Renal pelvis (tissue), 12 donors: ENCODE data around the gene SPTBN4. TPM values are rescaled to one million over a fixed set of nuclear protein-coding genes. Genes with fewer than 3 reads are reported as not detected.
"Not testable (repeated sequence)": the region's sequence is repeated elsewhere in the genome, so short reads cannot be mapped to it uniquely, and the experiment has no call there.

Experiments
- DNase-seq: peaks from one replicate; pipeline ENCODE4 v3.0.0-alpha.2; 2013
- long read RNA-seq, 16 experiments: transcript quantifications; one replicate each; lab custom pipeline, GENCODE V29; 2026
- polyA plus RNA-seq, 3 donors: library from polyadenylated mRNA; unstranded; fragments of 120-200 nt; gene quantifications; one replicate each; pipeline ENCODE4 v1.2.1, GENCODE V29; 2013; ENCODE audit not compliant: insufficient read length in 3 of 3

The SPTBN4 gene
- 1 to 10 TPM; 1.4 to 2.0 (median 1.8) TPM for polyA plus RNA-seq
- long read RNA-seq, donor 1, result 0 reads
- long read RNA-seq, donor 2, result 0 reads
- long read RNA-seq, donor 3, result 0 reads
- long read RNA-seq, donor 4, result 0 reads
- long read RNA-seq, donor 5, result 0 reads
- long read RNA-seq, donor 6, result 0 reads
- long read RNA-seq, donor 7, result 0 reads
- long read RNA-seq, donor 8, result 0 reads
- long read RNA-seq, donor 9, partial matches to known transcripts, result 0 of 1 reads
- long read RNA-seq, donor 9, other reads (novel, unspliced or antisense), result 0 of 1 reads
- long read RNA-seq, donor 10, result 0 reads
- long read RNA-seq, donor 11, result 0 reads
- long read RNA-seq, donor 12, result 0 reads
- long read RNA-seq, donor 13, result 0 reads
- long read RNA-seq, donor 14, result 0 reads
- long read RNA-seq, donor 15, result 0 reads
- long read RNA-seq, donor 16, result 0 reads

DNA sequence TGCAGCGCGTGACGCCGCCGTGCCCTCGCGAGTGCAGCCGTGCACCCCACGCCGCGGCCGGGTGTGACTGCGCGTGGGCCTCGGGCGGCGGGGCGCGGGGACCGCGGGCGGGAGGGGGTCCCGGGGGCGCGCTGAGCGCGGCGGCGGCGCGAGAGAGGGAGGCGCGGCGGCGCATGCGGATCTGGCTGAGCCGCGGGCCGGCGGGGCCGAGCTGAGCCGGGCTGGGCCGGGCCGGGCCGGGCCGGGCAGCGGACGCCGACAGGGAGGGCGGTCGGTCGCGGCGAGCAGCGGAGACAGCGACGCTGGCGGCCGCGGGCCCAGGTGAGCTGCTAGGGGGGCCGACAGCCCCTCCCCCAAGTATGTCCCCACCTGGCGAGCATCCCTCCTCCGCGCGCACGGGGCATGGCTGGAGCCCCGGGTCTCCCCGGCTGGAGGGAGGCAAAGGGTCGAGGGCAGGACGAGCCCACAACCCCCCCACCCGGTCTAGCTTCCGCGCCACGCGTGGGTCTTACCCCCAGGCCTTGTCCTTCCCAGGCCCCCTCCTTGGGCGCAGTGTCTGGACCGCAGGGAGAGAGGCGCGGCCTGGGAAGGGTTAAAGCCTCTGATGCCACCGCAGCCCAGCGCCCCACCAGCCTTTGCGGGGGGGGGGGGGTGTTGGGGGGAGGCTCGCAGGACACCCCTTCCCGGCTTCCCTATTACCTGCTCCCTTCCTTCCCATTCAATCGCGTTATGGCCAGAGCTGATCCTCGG, at the start of gene SPTBN4:
Gene SPTBN4 (plus strand): TSS at position 17 of the 750 bp plus-strand sequence. CDS start 5,621 bp downstream, outside the sequence.
- no peak for DNase-seq

DNA sequence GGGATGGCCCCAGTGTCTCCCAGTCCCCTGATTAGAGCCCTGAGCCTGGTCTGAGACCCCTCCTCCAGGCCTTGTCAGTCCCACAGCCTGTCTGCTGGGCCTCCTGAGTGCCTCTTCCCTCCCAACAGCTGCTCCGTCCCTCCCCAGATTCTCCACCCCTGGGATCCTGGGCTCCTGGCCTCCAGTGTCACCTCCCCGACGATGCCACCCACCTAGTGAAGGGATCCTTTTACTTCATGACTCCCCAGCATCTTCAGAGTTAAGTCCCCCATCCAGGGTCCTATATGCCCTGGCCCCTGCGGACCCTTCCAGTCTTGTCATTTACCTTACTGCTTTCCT, 49.2 kb upstream of the SPTBN4 start:
- no peak for DNase-seq

DNA sequence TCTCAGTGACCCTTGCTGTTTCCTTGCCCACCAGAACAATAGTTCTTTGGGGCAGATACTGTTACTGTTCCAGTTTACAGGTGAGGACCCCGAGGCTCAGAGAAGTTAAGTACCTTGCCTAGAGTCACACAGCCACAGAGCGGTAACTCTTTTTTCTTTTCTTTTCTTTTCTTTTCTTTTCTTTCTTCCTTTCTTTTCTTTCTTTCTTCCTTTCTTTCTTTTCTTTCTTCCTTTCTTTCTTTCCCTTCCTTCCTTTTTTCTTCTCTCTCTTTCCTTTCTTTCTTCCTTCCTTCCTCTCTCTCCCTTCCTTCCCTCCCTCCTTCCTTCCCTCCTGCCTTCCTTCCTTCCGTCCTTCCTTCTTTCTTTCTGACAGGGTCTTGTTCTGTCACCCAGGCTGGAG, 48.8 kb upstream of the SPTBN4 start:
- DNase-seq, result no peak

DNA sequence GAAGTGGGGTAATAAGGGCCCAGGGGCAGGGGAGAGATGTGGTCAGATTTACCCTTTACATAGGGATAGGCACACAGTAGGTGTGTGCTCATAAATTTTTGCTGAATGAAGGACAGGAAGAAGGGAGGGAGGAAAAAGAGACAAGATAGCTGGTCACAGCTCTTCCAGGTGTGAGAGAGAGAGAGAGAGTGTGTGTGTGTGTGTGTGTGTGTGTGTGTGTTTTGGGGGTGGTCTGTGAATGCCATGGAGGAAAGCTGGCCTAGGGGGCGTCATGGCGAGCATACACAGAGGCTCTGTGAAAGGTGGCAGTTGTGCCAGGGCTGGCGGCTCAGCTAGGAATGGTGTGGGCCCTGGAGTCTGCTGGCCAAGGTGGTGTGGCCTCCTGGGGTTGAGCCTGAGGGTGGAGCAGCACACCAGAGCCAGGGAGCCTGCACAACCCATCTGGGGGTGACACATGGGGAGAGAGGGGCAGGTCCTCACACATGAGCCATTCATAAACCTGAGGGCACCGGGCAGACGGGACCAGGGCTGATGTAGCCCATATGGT, 47.7 kb upstream of the SPTBN4 start:
- no peak for DNase-seq

DNA sequence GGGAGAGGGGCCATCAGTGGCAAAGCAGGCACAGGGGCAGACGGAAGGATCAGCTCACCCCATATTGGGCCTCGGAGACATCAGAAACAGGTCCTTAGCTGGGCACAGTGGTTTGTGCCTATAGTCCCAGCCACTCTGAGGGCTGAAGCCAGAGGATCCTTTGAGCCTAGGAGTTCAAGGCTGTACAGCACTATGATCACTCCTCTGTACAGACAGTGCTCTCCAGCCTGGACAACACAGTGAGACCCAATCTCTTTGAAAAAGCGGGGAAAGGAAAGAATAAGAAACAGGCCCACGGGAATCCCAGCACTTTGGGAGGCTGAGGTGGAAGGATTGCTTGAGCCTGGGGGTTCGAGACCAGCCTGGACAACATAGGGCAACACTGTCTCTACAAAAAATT, 47.0 kb upstream of the SPTBN4 start:
- no peak for DNase-seq

- no peak for DNase-seq
Measured at GRCh38 chr19:40420451-40420765, 46.4 kb upstream of the SPTBN4 start.

DNA sequence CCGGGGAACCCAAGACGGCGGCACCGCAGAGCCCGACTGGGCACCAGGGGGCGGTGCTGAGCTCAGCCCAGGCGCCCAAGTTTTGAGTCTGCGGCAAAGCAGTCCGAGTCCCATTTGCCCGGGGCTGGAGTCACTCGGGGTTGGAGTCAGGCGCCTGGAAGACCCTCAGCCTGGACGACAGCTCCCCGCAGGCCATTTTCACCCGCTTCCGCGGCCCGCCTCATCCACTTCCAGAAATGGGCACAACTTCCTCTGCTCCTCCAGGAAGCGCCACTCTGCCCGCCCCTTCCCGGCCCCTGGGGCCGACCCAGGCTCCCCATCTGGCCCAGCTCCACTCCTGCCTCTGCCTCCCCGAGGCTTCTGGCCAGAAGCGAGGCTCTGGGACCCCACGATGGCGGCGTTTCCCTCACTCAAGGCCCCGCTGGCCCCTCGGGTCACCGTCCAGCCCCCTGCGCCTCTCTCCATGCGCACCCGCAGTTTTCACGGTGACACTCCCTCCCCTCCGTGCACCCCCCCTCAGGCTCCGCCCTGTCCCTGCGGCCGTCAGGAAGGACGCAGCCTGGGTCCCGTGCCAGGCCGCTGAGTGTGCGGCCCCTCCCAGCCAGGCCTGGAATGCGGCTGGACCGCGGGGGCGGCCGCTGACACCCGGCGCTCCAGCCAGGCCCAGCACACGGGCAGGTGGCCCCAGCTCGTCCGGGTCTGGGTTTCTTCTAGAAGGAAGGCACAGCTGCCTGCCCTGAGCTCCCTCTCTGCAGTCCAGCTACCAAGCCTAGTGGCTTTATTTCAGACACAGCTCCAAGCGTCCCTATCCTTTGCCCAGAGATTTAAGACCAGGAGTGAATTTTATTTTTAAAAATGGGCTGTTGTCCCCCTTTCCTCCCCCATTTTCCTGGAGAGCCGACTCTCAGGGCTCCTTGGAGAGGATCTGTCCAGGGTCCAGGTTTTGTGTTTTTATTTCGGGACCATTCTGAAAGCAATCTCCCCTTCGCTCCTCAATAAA, 45.7 kb upstream of the SPTBN4 start:
- DNase-seq, result peak; percentile 91

GRCh38 chr19:40421993-40422747, 44.6 kb upstream of the SPTBN4 start:
- DNase-seq, result no peak

DNA sequence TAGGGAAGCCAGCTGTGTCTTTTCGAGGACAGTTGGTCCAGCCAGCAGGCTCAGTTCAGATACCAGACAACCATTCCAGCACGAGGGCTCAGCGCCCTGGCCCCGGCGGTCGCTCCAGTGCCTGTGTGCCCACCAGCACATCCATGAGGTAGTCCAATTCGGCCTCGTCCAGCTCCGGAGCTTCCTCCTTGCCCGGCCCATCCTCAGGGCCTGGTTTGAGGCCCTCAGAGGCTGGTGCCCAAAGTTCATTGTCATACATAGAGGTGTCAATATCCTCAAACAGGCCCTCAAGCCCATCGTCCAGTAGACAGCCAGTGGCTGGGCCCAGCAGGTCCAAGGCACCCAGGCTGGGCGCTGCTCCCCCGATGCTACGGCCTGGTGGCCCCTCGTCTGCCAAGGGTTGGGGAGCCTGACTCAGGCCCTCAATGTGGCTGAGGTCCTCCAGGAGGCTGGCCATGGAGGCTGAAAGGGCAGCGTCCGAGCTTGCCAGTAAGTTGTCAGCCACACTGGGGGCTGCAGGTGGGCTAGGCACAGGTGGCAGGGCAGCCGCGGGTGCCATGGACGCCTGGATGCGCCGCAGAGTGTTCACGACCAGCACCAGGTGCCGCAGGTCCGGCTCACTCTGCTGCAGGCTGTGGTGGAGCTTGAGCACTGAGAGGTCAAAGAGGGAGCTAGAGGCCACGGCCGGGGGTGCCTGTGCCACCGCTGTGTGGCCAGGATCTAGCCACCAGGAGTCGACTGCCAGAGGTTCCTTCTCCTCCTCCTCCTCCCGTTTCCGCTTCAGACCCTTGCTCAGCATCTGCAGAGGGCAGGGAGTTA, 43.8 kb upstream of the SPTBN4 start:
- no peak for DNase-seq

DNA sequence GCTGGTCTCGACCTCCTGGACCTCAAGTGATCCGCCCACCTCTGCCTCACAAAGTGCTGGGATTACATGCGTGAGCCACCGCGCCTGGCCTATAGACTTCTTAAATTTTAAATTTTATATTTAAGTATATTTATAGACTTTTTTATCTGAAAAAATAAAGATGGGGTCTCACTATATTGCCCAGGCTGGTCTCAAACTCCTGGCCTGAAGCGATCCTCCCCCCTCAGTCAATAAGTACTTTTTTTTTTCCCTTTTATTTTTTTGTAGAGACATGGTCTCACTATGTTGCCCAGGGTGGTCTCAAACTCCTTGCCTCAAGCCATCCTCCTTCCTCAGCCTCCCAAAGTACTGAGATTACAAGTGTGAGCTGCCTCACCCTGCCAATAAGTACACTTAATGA, 42.9 kb upstream of the SPTBN4 start:
- DNase-seq, result no peak

DNA sequence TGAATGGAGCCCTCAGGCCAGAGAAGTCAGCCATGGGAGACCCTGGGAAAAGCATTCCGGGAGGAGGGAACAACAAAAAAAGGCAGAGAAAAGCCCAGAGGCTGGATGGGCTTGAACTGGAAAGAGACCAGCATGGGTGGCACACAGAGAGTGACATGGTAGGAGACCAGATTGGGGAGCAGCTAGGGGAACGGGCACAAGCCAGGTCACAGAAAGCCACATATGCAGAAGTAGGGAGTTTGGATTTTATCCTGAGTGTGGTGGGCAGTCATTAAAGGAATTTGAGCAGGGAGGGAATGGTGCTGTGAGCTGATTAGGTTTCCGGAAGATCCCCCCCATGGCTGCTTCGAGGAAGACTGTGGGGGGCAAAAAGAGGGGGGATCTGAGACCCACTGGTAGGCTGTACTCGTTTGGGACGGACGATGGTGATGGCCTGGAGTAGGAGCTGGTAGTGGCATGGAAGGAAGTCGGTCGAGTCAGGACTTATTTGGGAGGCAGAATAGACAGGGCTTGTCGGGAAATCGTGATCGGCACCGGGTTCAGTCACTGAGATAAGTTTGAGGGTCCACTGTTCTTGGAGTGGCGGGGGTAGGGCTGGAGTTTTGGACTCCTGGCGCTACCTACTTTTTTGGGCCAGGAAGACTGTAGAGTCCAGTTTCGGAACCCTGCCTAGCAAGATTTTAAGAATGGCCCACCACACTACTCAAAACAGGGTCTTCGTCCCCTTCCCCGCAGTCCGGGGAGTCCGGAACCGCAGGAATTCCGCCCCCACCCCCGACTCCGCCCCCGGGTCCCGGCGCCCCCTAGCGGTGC, 42.0 kb upstream of the SPTBN4 start:
- DNase-seq, result no peak

- peak; percentile 99 for DNase-seq
Measured at GRCh38 chr19:40425450-40426287, 41.1 kb upstream of the SPTBN4 start, which contains the start of gene SERTAD1. Gene SERTAD1 (minus strand): TSS chr19:40425992. CDS start chr19:40423546, 2,446 bp downstream.

GRCh38 chr19:40428197-40428596, 38.6 kb upstream of the SPTBN4 start:
- not testable (repeated sequence) for DNase-seq

DNA sequence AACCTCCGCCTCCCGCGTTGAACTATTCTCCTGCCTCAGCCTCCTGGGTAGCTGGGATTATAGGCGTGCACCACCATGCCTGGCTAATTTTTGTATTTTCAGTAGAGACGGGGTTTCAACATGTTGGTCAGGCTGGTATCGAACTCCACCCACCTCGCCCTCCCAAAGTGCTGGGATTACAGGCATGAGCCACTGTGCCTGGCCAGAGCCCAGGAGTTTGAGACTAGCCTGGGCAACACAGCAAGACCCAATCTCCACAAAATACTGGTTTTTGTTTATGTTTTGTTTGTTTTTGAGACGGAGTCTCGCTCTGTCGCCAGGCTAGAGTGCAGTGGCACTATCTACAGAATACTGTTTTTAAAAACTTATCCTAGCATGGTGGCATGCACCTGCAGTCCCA, 36.6 kb upstream of the SPTBN4 start:
- DNase-seq, result not testable (repeated sequence)

DNA sequence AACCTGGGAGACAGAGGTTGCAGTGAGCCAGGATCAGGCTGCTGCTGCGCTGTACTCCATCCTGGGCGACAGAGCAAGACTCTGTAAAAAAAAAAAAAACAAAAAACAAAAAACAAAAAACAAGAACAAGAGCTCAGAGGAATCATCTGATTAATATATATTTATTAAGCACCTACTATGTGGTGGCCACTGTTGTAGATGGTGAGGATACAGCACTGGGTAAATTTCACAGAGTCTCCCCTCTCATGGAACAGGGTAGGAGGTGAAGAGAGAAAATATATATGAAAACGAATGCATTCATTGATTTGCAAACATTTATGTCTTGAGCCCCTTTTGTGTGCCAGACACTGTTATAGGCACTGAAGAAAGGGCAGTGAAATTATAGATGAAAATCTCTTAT, 35.1 kb upstream of the SPTBN4 start:
- no peak for DNase-seq

DNA sequence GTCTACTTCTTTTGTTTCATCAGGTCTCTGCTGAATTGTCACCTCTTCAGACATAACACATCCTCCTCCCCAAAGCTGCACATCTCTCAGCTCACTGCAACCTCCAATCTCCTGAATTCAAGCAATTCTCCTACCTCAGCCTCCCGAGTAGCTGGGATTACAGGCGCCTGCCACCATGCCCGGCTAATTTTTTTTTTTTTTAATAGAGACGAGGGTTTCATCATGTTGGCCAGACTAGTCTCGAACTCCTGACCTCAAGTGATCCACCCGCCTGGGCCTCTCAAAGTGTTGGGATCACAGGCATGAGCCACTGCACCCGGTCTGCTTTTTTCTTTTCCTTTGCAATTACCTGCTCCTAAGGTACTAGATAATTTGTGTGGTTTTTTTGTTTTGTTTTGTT, 34.0 kb upstream of the SPTBN4 start:
- DNase-seq, result not testable (repeated sequence)

DNA sequence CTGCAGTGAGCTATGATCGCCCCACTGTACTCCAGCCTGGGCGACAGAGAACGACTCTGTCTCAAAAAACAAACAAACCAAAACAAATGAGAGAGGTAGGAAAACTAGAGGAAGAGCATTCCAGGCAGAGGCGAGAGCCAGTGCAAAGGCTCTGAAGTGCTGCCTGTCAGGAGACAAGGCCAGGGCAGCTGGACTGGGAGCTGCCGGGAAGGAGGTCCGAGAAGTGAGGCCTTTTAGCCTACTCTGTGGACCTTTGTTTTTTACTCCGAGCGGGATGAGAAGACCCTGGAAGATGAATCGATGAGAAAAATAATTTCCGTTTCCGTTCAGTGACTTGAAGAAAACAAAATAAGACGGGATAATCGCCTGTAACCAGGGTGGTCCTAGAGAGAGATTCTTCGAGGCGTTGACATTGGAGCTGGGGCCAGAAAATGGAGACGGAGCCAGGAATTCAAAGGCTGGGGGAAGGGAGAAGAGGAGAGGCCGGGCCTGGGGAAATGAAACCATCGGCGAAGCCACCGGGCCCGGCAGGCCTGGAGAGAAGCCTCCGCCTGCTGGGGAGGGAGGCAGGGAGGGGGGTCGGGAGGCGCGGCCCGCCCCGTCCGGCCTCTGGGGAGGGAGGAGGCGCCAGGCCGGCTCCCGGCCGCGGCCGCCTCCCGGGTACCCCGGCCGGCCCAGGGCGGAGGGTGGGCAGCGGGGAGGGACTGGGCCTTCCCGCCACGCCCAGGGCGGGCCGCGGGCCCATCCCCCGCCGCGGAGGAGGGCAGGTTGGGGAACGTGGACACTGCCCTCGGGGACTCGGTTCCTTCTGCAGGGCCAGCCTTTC, 33.2 kb upstream of the SPTBN4 start:
- DNase-seq, result peak; percentile 95
